ENCODE measurements around the gene SCAMP2. TPM values are rescaled to one million over a fixed set of nuclear protein-coding genes. Genes with fewer than 3 reads are reported as not detected.

The SCAMP2 gene
- total RNA-seq, 1 experiment from 2014 or later: 50.2 TPM

GRCh38 chr15:74802862-74803447 is 70.2 kb downstream of the SCAMP2 start:
- Histone ChIP-seq H2BK15ac (ENCODE audit: low read depth, low read length) (no peak overlapping the region), H3K27ac (ENCODE audit: insufficient read length, low read depth, low read length) (no peak overlapping the region), H3K4me1 (ENCODE audit: insufficient read depth, low read length) (no peaks in the 10 kb centered on the region), H2BK120ac (ENCODE audit: low read depth, low read length, poor library complexity, severe bottlenecking) (no peak overlapping the region), H4K20me1 (ENCODE audit: control insufficient read depth, insufficient read depth, insufficient read length) (no peaks in the 10 kb centered on the region), H3K27me3 (ENCODE audit: insufficient read depth, low read length) (no peaks in the 10 kb centered on the region), H3K23me2 (ENCODE audit: insufficient read length, low read depth, low read length, poor library complexity, severe bottlenecking) (no peaks in the 10 kb centered on the region), H2BK20ac (ENCODE audit: low read depth, low read length, poor library complexity, severe bottlenecking) (no peak overlapping the region), H4K8ac (replicated peaks; ENCODE audit: insufficient read length, low read depth, low read length) (no peak overlapping the region), H2BK5ac (ENCODE audit: insufficient read length, low read length) (no peak overlapping the region), H3K4ac (ENCODE audit: low read depth, low read length) (no peak overlapping the region), H3K18ac (ENCODE audit: insufficient read length, low read depth, low read length) (no peak overlapping the region), H3K9ac (ENCODE audit: extremely low read depth, insufficient read length, low read length) (no peak overlapping the region), H3K23ac (ENCODE audit: insufficient read length, low read depth, low read length) (no peak overlapping the region), H3K79me2 (ENCODE audit: insufficient read depth, low read length) (no peaks in the 10 kb centered on the region), H3K79me1 (ENCODE audit: insufficient read depth, low read depth, low read length, poor library complexity, severe bottlenecking) (no peaks in the 10 kb centered on the region), H4K5ac (ENCODE audit: insufficient read length, low read depth, low read length) (no peak overlapping the region), H3K14ac (ENCODE audit: insufficient read depth, low read length) (no peak overlapping the region), H2BK12ac (ENCODE audit: insufficient read length, low read depth, low read length) (no peak overlapping the region), H2AK5ac (ENCODE audit: insufficient read length, low read length) (no peak overlapping the region), H3K4me2 (ENCODE audit: insufficient read depth, insufficient read length, low read length) (no peak overlapping the region), H3K9me3 (ENCODE audit: control insufficient read depth, low read depth, low read length) (no peaks in the 10 kb centered on the region), H2AFZ (ENCODE audit: low read length) (no peak overlapping the region), H4K91ac (ENCODE audit: insufficient read length, low read depth, low read length) (no peak overlapping the region), H3K56ac (ENCODE audit: insufficient read length, low read depth, low read length) (no peak overlapping the region), H3T11ph (ENCODE audit: low read length) (no peak overlapping the region)
- no peak for DNase-seq
- H3K4me1 Mint-ChIP-seq: peaks cover 2 to 9% of the 10 kb centered on the region in 2 experiments
- peaks cover 11 to 34% (median 34%) of the 10 kb centered on the region in 3 experiments; a peak in 5 of 7 replicates for H3K36me3 Mint-ChIP-seq (ENCODE audit: insufficient read depth in 1 of 3, low read depth in 3 of 3)
- H3K27ac Mint-ChIP-seq: no peak overlapping the region
- no peak for TF ChIP-seq CTCF (conservative IDR thresholded peaks at IDR 0.05)
- no peaks in the 10 kb centered on the region for H3K27me3 Mint-ChIP-seq (ENCODE audit: low read depth)
- H3K4me3 Mint-ChIP-seq: no peak overlapping the region
- H3K9me3 Mint-ChIP-seq: no peaks in the 10 kb centered on the region
- no CpG with 5 or more reads among the region's 31 CpGs for WGBS (ENCODE audit: extremely low coverage, insufficient read length, low lambda C conversion rate)
